Spleen (tissue), 11 donors: ENCODE data around the gene TBCD. TPM values are rescaled to one million over a fixed set of nuclear protein-coding genes. Genes with fewer than 3 reads are reported as not detected.

ENCODE experiments used
- DNase-seq: peaks from one replicate; pipeline ENCODE4 v3.0.0-alpha.2; 2020
- H3K27ac ChIP-seq, 8 donors: fragments of 200-600 bp; sonication (generic) in 7 of 8; 1 replicate in 4 of 8; 2 replicates in 4 of 8; pipeline versions ENCODE4 v1.5.0 to v1.8.0; 2016 to 2021; ENCODE audit warnings: inconsistent platforms in 4 of 8, mild to moderate bottlenecking in 4 of 8, moderate library complexity in 1 of 8
- H3K27me3 ChIP-seq, 7 donors: fragments of 200-600 bp; sonication (generic) in 6 of 7; replicated peaks in 1 of 7; 1 replicate in 4 of 7; 2 replicates in 3 of 7; pipeline versions ENCODE4 v1.5.0 to v1.8.0; 2016 to 2021; ENCODE audit warnings: inconsistent platforms in 3 of 7, mild to moderate bottlenecking in 1 of 7
- H3K36me3 ChIP-seq, 6 donors: fragments of 200-600 bp; sonication (generic) in 5 of 6; 1 replicate in 4 of 6; 2 replicates in 2 of 6; pipeline versions ENCODE4 v1.5.0 to v1.8.0; 2016 to 2021; ENCODE audit warnings: inconsistent platforms in 2 of 6
- H3K4me1 ChIP-seq, 6 donors: fragments of 200-600 bp; sonication (generic) in 5 of 6; 1 replicate in 3 of 6; 2 replicates in 3 of 6; pipeline versions ENCODE4 v1.5.0 to v1.8.0; 2016 to 2021; ENCODE audit warnings: inconsistent platforms in 3 of 6
- H3K4me3 ChIP-seq, 8 donors: fragments of 200-600 bp; sonication (generic) in 7 of 8; 1 replicate in 4 of 8; 2 replicates in 4 of 8; pipeline versions ENCODE4 v1.5.0 to v1.8.0; 2016 to 2021; ENCODE audit warnings: inconsistent platforms in 4 of 8, mild to moderate bottlenecking in 4 of 8, moderate library complexity in 2 of 8
- H3K9me3 ChIP-seq, 8 donors: fragments of 200-600 bp; sonication (generic) in 7 of 8; 1 replicate in 4 of 8; 2 replicates in 4 of 8; pipeline versions ENCODE4 v1.5.0 to v1.8.0; 2016 to 2021; ENCODE audit warnings: inconsistent platforms in 4 of 8
- CTCF ChIP-seq, 11 experiments: fragments of 200-600 bp in 7 of 11; fragments of 450-650 bp in 4 of 11; sonication (generic) in 4 of 11; IDR thresholded peaks in 8 of 11; conservative IDR thresholded peaks in 3 of 11; 1 replicate in 7 of 11; 2 replicates in 4 of 11; pipeline versions ENCODE4 v1.4.0 to v1.8.0; 2016 to 2021; ENCODE audit warnings: antibody characterized with exemption in 11 of 11, inconsistent platforms in 4 of 11, mild to moderate bottlenecking in 1 of 11
- POLR2A ChIP-seq, 3 donors: fragments of 450-650 bp; IDR thresholded peaks; one replicate each; pipeline ENCODE4 v1.5.1; 2017; ENCODE audit warnings: antibody characterized with exemption in 3 of 3, mild to moderate bottlenecking in 1 of 3
- POLR2AphosphoS5 ChIP-seq, 3 donors: sonication (generic); formaldehyde crosslinking; IDR thresholded peaks; one replicate each; pipeline ENCODE4 v1.5.1; 2017; ENCODE audit warnings: antibody characterized with exemption in 3 of 3
- WGBS, 5 donors: extraction: QIAGEN DNeasy Blood & Tissue Kit in 3 of 5; methylation state at CpG; one replicate each; pipeline versions ENCODE4 v1.1.5 to v1.1.7; 2013 to 2018; 5-methylcytosine and 5-hydroxymethylcytosine counted together
- intact Hi-C: fragments of 100-400 bp; cut with DNase I; formaldehyde crosslinking; loops from one replicate; pipeline ENCODE4 v1.15.0; 2023; ENCODE audit warnings: low total_unique reads
- polyA plus RNA-seq, 3 donors: library from polyadenylated mRNA; stranded (reverse); fragments of 200-250 nt; gene quantifications; one replicate each; pipeline ENCODE4 v1.2.1, GENCODE V29; 2013
- total RNA-seq, 7 donors: library from RNA; depleted of rRNA in 3 of 7; stranded (reverse); fragments of >200 nt in 3 of 7; fragmentation: NEBNext Ultra II Directional in 4 of 7; extraction: Animal tissue kit (Norgen Biotek cat#: 25700) in 4 of 7; gene quantifications; one replicate each; pipeline versions ENCODE4 v1.1.0 to v1.2.1, GENCODE V29; 2016 to 2021
- donor health status: healthy with polysubstance abuse.
- donor health status: DM: no; HTN: no; CAD: no; lungs with moderate emphysema.
- donor health status: DM: no; HTN: no; CAD: no.
- donor health status: Bipolar disorder and iron deficiency.
- donor health status: healthy.
- donor health status: DM: no; HTN: no; CAD: no.
- donor health status: DM: yes; HTN: yes; CAD: no.

Gene TBCD
- total and polyA plus RNA-seq, 10 donors, result 55.6 to 207 (median 108) TPM

GRCh38 chr17:82935966-82936767 is 184.3 kb downstream of the TBCD start:
- no peak overlapping the region for H3K4me3 ChIP-seq
- no peaks in the 10 kb centered on the region for H3K9me3 ChIP-seq
- peaks cover 0 to 100% (median 78%) of the 10 kb centered on the region in 6 donors for H3K36me3 ChIP-seq
- intact Hi-C loops, result no loop called here
- H3K27me3 ChIP-seq, result no peaks in the 10 kb centered on the region
- peaks cover 0 to 8% (median 0%) of the 10 kb centered on the region in 6 donors for H3K4me1 ChIP-seq
- H3K27ac ChIP-seq, result no peak overlapping the region
- TF ChIP-seq POLR2A (IDR thresholded peaks at IDR 0.05) (no peak), CTCF (IDR thresholded peaks at IDR 0.05 in 8 of 11, conservative IDR thresholded peaks at IDR 0.05 in 3 of 11) (no peak), POLR2AphosphoS5 (IDR thresholded peaks at IDR 0.05) (no peak)
- DNase-seq, result peak; percentile 23
- WGBS, 5 donors, result 91 to 96% (median 92%) methylated on average over 27 of the region's 27 CpGs

- H3K36me3 ChIP-seq, result peaks cover 0 to 100% (median 79%) of the 10 kb centered on the region in 6 donors
- no peaks in the 10 kb centered on the region for H3K27me3 ChIP-seq
- peak; percentile 56 for DNase-seq
- intact Hi-C loops, result no loop called here
- peaks cover 0 to 2% (median 0%) of the 10 kb centered on the region in 6 donors for H3K4me1 ChIP-seq
- 92 to 99% (median 95%) methylated on average over 2 to 10 of the region's 10 CpGs for WGBS, 5 donors
- H3K9me3 ChIP-seq, result no peaks in the 10 kb centered on the region
- H3K27ac ChIP-seq, result no peak overlapping the region
- TF ChIP-seq POLR2AphosphoS5 (IDR thresholded peaks at IDR 0.05) (no peak), CTCF (IDR thresholded peaks at IDR 0.05 in 8 of 11, conservative IDR thresholded peaks at IDR 0.05 in 3 of 11) (no peak), POLR2A (IDR thresholded peaks at IDR 0.05) (no peak)
- no peak overlapping the region for H3K4me3 ChIP-seq
These were observed 184.9 kb downstream of the TBCD start for GRCh38 chr17:82936768-82937171.

GRCh38 chr17:82937411-82938371 is 185.8 kb downstream of the TBCD start:
- H3K9me3 ChIP-seq, result no peaks in the 10 kb centered on the region

More at GRCh38 chr17:82937411-82938371, 185.8 kb downstream of the TBCD start:
- intact Hi-C loops, result no loop called here
- no peak for TF ChIP-seq CTCF (IDR thresholded peaks at IDR 0.05 in 8 of 11, conservative IDR thresholded peaks at IDR 0.05 in 3 of 11)
- TF ChIP-seq POLR2AphosphoS5 (IDR thresholded peaks at IDR 0.05), result peak in 1 of 3 donors; percentile 13
- Histone ChIP-seq H3K4me1 (no peaks in the 10 kb centered on the region), H3K27me3 (no peaks in the 10 kb centered on the region), H3K36me3 (peaks cover 0 to 100% (median 84%) of the 10 kb centered on the region in 6 donors), H3K27ac (no peak overlapping the region), H3K4me3 (no peak overlapping the region)
- WGBS, 5 donors, result 93 to 97% (median 96%) methylated on average over 25 to 53 of the region's 53 CpGs
- peak; percentile 52 for DNase-seq
